ENCODE data around the gene SLC1A3. TPM values are rescaled to one million over a fixed set of nuclear protein-coding genes. Genes with fewer than 3 reads are reported as not detected.
A peak's percentile ranks its signal among the peaks of the same experiment; 100 is the strongest.

Gene SLC1A3
- total RNA-seq, 1 donor from 2014 or later = 0.25 TPM

DNA sequence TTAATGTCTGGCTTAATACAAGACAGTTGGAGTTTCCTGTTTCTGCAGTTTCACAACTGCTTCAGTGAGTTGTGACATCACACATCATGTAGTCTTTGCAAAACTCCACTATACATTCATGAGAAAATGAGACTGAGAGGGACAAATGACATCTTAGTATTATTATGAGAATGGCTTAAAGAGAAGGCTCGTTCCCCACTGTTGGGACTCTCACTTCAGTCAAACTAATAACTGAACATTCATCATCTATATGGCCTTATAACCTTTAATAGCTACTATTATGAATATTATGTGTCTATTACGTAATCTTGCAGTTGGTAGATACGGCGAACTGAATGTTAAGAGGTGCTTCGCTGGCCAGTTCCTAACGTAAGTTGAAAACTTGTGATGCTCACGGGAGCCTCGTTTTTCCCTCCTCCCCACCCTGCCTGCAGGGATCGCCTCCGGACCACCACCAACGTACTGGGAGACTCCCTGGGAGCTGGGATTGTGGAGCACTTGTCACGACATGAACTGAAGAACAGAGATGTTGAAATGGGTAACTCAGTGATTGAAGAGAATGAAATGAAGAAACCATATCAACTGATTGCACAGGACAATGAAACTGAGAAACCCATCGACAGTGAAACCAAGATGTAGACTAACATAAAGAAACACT, 79.4 kb downstream of the SLC1A3 start:
- no peak overlapping the region for H3K4me3 ChIP-seq (ENCODE audit: low read depth, low read length)
- H3K36me3 ChIP-seq (ENCODE audit: control insufficient read depth, insufficient read depth, low read length) = no peaks in the 10 kb centered on the region
- H3K27me3 ChIP-seq (ENCODE audit: control insufficient read depth, insufficient read depth, low read length) = no peaks in the 10 kb centered on the region
- TF ChIP-seq, protein P1, sequence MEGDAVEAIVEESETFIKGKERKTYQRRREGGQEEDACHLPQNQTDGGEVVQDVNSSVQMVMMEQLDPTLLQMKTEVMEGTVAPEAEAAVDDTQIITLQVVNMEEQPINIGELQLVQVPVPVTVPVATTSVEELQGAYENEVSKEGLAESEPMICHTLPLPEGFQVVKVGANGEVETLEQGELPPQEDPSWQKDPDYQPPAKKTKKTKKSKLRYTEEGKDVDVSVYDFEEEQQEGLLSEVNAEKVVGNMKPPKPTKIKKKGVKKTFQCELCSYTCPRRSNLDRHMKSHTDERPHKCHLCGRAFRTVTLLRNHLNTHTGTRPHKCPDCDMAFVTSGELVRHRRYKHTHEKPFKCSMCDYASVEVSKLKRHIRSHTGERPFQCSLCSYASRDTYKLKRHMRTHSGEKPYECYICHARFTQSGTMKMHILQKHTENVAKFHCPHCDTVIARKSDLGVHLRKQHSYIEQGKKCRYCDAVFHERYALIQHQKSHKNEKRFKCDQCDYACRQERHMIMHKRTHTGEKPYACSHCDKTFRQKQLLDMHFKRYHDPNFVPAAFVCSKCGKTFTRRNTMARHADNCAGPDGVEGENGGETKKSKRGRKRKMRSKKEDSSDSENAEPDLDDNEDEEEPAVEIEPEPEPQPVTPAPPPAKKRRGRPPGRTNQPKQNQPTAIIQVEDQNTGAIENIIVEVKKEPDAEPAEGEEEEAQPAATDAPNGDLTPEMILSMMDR (IDR thresholded peaks at IDR 0.05; ENCODE audit: insufficient read depth, low read length, poor library complexity, severe bottlenecking) = no peak
- no peak for DNase-seq (ENCODE audit: low read depth)

GRCh38 chr5:36686881-36687280, 80.5 kb downstream of the SLC1A3 start:
- H3K27me3 ChIP-seq (ENCODE audit: control insufficient read depth, insufficient read depth, low read length) = no peaks in the 10 kb centered on the region
- TF ChIP-seq, protein P1 (IDR thresholded peaks at IDR 0.05; ENCODE audit: insufficient read depth, low read length, poor library complexity, severe bottlenecking) = no peak
- no peak overlapping the region for H3K4me3 ChIP-seq (ENCODE audit: low read depth, low read length)
- no peak for DNase-seq (ENCODE audit: low read depth)
- no peaks in the 10 kb centered on the region for H3K36me3 ChIP-seq (ENCODE audit: control insufficient read depth, insufficient read depth, low read length)

- Histone ChIP-seq H3K27me3 (ENCODE audit: control insufficient read depth, insufficient read depth, low read length) (no peaks in the 10 kb centered on the region), H3K36me3 (ENCODE audit: control insufficient read depth, insufficient read depth, low read length) (no peaks in the 10 kb centered on the region), H3K4me3 (ENCODE audit: low read depth, low read length) (no peak overlapping the region)
- TF ChIP-seq, protein P1 (IDR thresholded peaks at IDR 0.05; ENCODE audit: insufficient read depth, low read length, poor library complexity, severe bottlenecking) = peak; percentile 46
- no peak for DNase-seq (ENCODE audit: low read depth)
Measured at GRCh38 chr5:36688722-36689121, 82.3 kb downstream of the SLC1A3 start.

- Histone ChIP-seq H3K27me3 (ENCODE audit: control insufficient read depth, insufficient read depth, low read length) (no peaks in the 10 kb centered on the region), H3K4me3 (ENCODE audit: low read depth, low read length) (no peak overlapping the region), H3K36me3 (ENCODE audit: control insufficient read depth, insufficient read depth, low read length) (no peaks in the 10 kb centered on the region)
- DNase-seq (ENCODE audit: low read depth) = no peak
- TF ChIP-seq, protein P1 (IDR thresholded peaks at IDR 0.05; ENCODE audit: insufficient read depth, low read length, poor library complexity, severe bottlenecking) = no peak
Measured at GRCh38 chr5:36689225-36689624, 82.8 kb downstream of the SLC1A3 start.

DNA sequence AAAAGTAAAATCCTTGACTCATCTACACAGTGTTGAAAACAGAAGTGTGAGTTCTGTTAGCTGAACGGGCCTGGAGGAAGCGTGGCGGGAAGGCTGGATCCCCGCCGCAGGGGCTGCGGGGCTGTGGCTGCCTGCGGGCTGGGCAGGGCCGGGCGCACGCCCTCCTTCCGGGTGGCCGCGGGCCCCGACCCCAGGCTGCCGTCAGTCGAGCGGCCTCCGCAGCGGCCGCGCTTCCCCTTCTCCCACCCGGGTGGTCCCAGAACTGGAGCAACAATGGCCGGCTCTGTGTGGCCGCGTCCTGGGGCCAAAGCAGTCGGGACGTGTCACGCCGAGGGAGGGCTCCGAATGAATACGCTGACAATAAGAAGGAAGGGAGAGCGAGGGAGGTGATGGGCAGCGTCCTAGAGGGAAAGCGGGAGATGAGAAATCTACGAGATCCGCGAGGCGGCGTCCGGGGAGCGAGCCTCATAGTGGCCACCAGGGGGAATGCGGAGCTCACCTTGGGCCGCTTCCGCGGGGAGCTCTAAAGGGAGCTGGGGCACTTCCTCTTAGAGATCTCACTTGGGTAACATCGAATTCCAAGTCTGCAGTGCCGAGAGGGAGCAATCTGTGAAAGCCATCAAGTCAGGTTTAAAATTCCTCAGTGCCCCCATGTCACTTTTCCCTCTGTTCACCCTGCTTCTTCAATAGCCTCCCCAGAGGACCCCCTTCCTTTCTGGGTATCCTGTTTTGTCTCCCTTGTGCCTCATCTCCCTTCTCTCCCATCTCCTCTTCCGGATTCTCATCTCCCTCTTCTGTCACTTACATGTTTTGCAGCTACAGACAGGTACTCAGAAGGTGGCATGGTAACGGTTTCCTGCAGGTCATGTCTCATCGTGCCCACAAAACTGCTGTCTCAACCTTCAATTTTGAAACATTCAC, 83.9 kb downstream of the SLC1A3 start:
- Histone ChIP-seq H3K36me3 (ENCODE audit: control insufficient read depth, insufficient read depth, low read length) (no peaks in the 10 kb centered on the region), H3K4me3 (ENCODE audit: low read depth, low read length) (peak overlapping the region; percentile 50), H3K27me3 (ENCODE audit: control insufficient read depth, insufficient read depth, low read length) (no peaks in the 10 kb centered on the region)
- DNase-seq (ENCODE audit: low read depth) = peak; percentile 35
- TF ChIP-seq, protein P1 (IDR thresholded peaks at IDR 0.05; ENCODE audit: insufficient read depth, low read length, poor library complexity, severe bottlenecking) = peak; percentile 98

Data from kidney epithelial cell (primary cell).